22Rv1 (cell line): Measurements from ENCODE around the gene CYCS.
"Not testable (repeated sequence)": the region's sequence is repeated elsewhere in the genome, so short reads cannot be mapped to it uniquely, and the experiment has no call there.

Experiments
- H3K27ac ChIP-seq: fragments of 450-650 bp; 2 replicates; pipeline ENCODE4 v1.5.1; 2017
- ZFX ChIP-seq: fragments of 450-650 bp; IDR thresholded peaks from 2 replicates; pipeline ENCODE4 v1.6.1; 2017; ENCODE audit warnings: antibody characterized with exemption, borderline replicate concordance
- TF ChIP-seq, protein P1 (sequence below): fragments of 450-650 bp; IDR thresholded peaks from 2 replicates; pipeline ENCODE4 v1.5.1; 2017; ENCODE audit warnings: mild to moderate bottlenecking

Gene CYCS

DNA sequence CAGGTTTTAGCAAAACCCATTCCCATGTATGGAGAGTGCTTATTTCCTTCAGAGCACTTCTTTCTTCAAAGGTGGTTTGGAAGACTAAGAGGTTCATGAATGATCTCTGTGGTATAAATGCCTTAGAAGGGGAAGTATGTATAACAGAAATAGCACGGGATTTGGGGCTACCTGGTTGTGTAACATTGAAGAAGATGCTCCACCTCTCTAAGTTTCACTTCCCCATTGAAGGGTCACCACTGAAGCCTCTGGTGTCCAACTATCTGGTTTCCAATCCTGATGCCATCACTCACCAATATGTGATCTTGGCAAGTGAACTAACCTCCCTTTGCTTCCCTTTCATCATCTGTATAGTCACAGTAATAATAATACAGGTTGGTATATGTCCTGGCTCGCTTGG is 37.2 kb downstream of the CYCS start:
- TF ChIP-seq, protein P1, sequence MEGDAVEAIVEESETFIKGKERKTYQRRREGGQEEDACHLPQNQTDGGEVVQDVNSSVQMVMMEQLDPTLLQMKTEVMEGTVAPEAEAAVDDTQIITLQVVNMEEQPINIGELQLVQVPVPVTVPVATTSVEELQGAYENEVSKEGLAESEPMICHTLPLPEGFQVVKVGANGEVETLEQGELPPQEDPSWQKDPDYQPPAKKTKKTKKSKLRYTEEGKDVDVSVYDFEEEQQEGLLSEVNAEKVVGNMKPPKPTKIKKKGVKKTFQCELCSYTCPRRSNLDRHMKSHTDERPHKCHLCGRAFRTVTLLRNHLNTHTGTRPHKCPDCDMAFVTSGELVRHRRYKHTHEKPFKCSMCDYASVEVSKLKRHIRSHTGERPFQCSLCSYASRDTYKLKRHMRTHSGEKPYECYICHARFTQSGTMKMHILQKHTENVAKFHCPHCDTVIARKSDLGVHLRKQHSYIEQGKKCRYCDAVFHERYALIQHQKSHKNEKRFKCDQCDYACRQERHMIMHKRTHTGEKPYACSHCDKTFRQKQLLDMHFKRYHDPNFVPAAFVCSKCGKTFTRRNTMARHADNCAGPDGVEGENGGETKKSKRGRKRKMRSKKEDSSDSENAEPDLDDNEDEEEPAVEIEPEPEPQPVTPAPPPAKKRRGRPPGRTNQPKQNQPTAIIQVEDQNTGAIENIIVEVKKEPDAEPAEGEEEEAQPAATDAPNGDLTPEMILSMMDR: no peak
- TF ChIP-seq ZFX: no peak
- H3K27ac ChIP-seq: no peak overlapping the region

DNA sequence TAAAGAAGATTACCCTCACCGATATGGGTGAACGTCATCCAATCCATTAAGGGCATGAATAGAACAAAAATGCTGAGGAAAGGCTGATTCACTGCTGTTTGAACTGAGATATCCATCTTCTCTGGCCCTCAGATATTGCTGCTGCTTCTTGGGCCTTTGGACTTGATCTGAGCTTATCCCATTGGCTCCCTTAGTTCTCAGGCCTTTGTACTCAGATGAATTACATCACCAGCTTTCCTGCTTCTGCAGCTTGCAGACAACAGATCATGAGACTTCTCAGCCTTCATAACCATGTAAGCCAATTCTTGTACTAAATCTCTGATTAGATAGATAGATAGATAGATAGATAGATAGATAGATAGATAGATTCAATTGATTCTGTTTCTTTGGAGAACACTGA is 40.2 kb downstream of the CYCS start:
- H3K27ac ChIP-seq: no peak overlapping the region
- TF ChIP-seq, protein P1: no peak
- no peak for TF ChIP-seq ZFX

DNA sequence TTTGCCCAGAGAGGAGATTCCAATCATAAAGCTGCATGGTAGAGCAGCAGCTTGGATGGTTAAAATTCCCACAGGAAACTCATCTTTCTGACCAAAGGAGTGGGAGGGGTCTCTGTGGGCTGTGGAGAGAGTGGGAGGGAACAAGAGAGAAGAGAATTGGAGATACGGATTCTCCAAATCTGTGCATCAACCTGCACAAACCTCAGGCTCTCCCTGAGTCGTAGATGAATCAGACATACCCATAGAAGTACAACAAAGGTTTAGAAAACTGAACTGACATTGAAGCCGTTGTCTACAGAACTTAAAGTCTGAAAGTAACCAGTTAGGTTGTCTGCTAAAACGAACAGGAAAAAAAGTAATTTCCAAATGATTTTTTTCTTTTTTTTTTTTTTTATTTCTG is 41.9 kb downstream of the CYCS start:
- no peak overlapping the region for H3K27ac ChIP-seq
- TF ChIP-seq ZFX: no peak
- TF ChIP-seq, protein P1: no peak

DNA sequence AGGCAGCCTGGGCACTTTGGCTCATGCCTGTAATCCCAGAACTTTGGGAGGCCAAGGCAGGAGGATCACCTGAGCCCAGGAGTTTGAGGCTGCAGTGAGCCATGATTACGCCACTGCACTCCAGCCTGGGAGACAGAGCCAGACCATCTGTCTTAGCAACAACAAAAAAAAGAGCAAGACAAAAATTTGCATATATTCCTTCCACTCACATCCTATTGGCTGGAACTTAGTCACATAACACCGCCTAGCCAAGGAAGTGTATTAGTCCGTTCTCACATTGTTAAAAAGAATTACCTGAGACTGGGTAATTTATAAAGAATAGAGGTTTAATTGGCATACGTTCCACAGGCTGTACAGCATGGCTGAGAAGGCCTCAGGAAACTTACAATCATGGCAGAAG is 43.0 kb downstream of the CYCS start:
- H3K27ac ChIP-seq: not testable (repeated sequence)

DNA sequence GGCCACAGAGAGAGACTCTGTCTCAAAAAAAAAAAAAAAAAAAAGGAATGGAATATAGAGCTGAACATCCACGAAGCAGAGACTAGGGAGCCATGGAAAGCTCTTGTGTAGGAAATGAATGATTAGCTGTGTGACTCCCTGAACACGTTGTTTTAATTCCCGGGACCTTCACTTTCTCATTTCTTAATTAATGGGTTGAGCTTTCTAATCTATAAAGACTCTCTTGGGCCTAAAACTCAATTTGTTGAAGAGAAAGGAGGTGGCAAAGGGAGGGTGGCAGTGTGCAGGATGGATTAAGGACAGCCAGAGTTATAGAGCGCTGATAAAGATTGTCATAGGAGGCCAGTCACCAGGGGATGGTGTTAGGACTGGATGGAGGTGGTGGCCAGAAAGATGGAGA is 48.0 kb downstream of the CYCS start:
- no peak overlapping the region for H3K27ac ChIP-seq
- no peak for TF ChIP-seq ZFX
- TF ChIP-seq, protein P1: no peak

DNA sequence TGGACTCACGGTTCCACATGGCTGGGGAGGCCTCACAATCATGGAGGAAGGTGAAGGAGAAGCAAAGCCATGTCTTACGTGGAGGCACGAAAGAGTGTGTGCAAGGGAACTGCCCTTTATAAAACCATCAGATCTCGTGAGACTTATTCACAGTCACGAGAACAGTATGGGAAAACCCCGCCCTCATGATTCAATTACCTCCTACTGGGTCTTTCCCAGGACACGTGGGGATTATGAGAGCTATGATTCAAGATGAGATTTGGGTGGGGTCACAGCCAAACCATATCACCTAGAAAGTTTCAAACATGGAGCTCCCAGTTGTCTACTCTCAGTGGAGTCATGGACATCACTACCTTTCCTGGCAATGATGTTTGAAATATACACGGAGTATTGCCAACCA is 49.6 kb downstream of the CYCS start:
- H3K27ac ChIP-seq: no peak overlapping the region
- no peak for TF ChIP-seq ZFX
- TF ChIP-seq, protein P1: no peak

DNA sequence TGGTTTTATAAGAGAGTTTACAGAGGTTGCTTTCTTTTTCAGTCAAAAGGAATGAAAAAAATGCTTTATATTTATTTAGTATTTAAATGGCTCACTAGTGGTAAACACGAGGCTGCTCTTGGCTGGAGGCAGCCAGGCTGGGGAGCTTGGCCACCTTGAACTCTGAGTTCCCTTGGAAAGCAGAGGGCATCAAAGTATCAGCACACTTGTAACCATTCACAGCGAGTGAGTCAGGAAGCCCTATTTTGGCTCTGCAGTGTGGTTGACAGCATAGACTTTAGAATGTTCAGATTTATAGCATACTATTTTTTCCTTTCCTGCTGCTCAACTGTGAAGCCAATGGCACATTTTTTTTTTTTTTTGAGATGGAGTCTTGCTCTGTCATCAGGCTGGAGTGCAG is 51.6 kb downstream of the CYCS start:
- TF ChIP-seq ZFX: no peak
- TF ChIP-seq, protein P1: no peak
- no peak overlapping the region for H3K27ac ChIP-seq
